SU-DHL-6 (cell line): ENCODE results near the gene WDPCP.

ENCODE experiments used
- H2AFZ ChIP-seq: fragments of 200-600 bp; sonication (generic); 2 replicates; pipeline ENCODE4 v1.6.1; 2014; ENCODE audit warnings: low read depth, mild to moderate bottlenecking, moderate library complexity, mixed read lengths, antibody characterized with exemption, low read length; ENCODE audit not compliant: severe bottlenecking
- H3F3A ChIP-seq: fragments of 200-600 bp; shearing (Covaris generic); 2 replicates; pipeline ENCODE4 v1.6.0; 2016; ENCODE audit warnings: antibody characterized with exemption, mild to moderate bottlenecking; ENCODE audit not compliant: insufficient read depth
- H3K27ac ChIP-seq: fragments of 200-600 bp; sonication (generic); 2 replicates; pipeline ENCODE4 v1.5.1; 2016; ENCODE audit warnings: low read depth, mild to moderate bottlenecking, low read length, moderate library complexity, mixed read lengths
- H3K27me3 ChIP-seq: fragments of 200-600 bp; sonication (generic), shearing (Covaris generic); 2 replicates; pipeline ENCODE4 v1.6.0; 2014; ENCODE audit warnings: mild to moderate bottlenecking, low read length
- H3K36me3 ChIP-seq: fragments of 200-600 bp; sonication (generic); 2 replicates; pipeline ENCODE4 v1.6.1; 2014; ENCODE audit warnings: mild to moderate bottlenecking, low read length, mixed read lengths
- H3K4me2 ChIP-seq: fragments of 300-600, 200-600 bp; shearing (Covaris generic), sonication (generic); 2 replicates; pipeline ENCODE4 v1.6.0; 2014; ENCODE audit warnings: low read length, low read depth, mild to moderate bottlenecking; ENCODE audit not compliant: poor library complexity, severe bottlenecking
- H3K4me3 ChIP-seq: fragments of 200-600 bp; sonication (generic); 2 replicates; pipeline ENCODE4 v1.5.1; 2014; ENCODE audit warnings: antibody characterized with exemption, low read length, mild to moderate bottlenecking, mixed read lengths; ENCODE audit not compliant: insufficient read depth, poor library complexity, severe bottlenecking
- H3K79me2 ChIP-seq: fragments of 200-600 bp; sonication (generic); 2 replicates; pipeline ENCODE4 v1.6.1; 2014; ENCODE audit warnings: mild to moderate bottlenecking, low read length, moderate library complexity; ENCODE audit not compliant: insufficient read depth
- H3K9ac ChIP-seq: fragments of 200-600 bp; sonication (generic); 2 replicates; pipeline ENCODE4 v1.7.0; 2014; ENCODE audit warnings: mild to moderate bottlenecking, low read length
- H3K9me2 ChIP-seq: fragments of 200-600 bp; sonication (generic); replicated peaks from 2 replicates; pipeline ENCODE4 v1.6.1; 2014; ENCODE audit warnings: low read length; ENCODE audit not compliant: insufficient read depth
- H3K9me3 ChIP-seq: fragments of 200-600 bp; sonication (generic); 2 replicates; pipeline ENCODE4 v1.6.1; 2014; ENCODE audit warnings: low read length, mixed read lengths; ENCODE audit not compliant: insufficient read depth
- H4K20me1 ChIP-seq: fragments of 200-600 bp; sonication (generic); 2 replicates; pipeline ENCODE4 v1.6.1; 2014; ENCODE audit warnings: low read depth, mild to moderate bottlenecking, antibody characterized with exemption, low read length, moderate library complexity, mixed read lengths
- CTCF ChIP-seq: fragments of 200-600 bp; sonication (generic); IDR thresholded peaks from one replicate; pipeline ENCODE4 v1.5.1; 2017; ENCODE audit warnings: antibody characterized with exemption, mild to moderate bottlenecking, low read length, moderate library complexity; ENCODE audit not compliant: insufficient read depth, poor library complexity, severe bottlenecking
- EZH2phosphoT487 ChIP-seq: fragments of 200-600 bp; sonication (generic), shearing (Covaris generic); conservative IDR thresholded peaks from 2 replicates; pipeline ENCODE4 v1.6.1; 2018; ENCODE audit warnings: mild to moderate bottlenecking, antibody characterized with exemption, low read length, moderate library complexity, mixed read lengths

WDPCP gene

GRCh38 chr2:63261137-63261621 is 327.1 kb downstream of the WDPCP start:
- Histone ChIP-seq H3K27ac (no peak overlapping the region), H3K4me2 (no peak overlapping the region), H3F3A (no peaks in the 10 kb centered on the region), H3K9me3 (no peaks in the 10 kb centered on the region; the same call in 1 of the 2 replicates), H2AFZ (no peak overlapping the region), H3K4me3 (no peak overlapping the region), H3K27me3 (no peaks in the 10 kb centered on the region), H3K79me2 (no peaks in the 10 kb centered on the region), H3K9me2 (no peaks in the 10 kb centered on the region), H4K20me1 (no peaks in the 10 kb centered on the region), H3K9ac (no peak overlapping the region), H3K36me3 (no peaks in the 10 kb centered on the region)
- TF ChIP-seq EZH2phosphoT487 (no peak), CTCF (no peak)

- Histone ChIP-seq H3K79me2 (no peaks in the 10 kb centered on the region), H2AFZ (no peak overlapping the region), H3K36me3 (no peaks in the 10 kb centered on the region), H3K4me3 (no peak overlapping the region), H3K9me3 (peaks cover 5% of the 10 kb centered on the region; the same call in 1 of the 2 replicates), H3K27ac (no peak overlapping the region), H3K27me3 (no peaks in the 10 kb centered on the region), H3F3A (no peaks in the 10 kb centered on the region), H4K20me1 (no peaks in the 10 kb centered on the region), H3K9me2 (no peaks in the 10 kb centered on the region), H3K4me2 (no peak overlapping the region), H3K9ac (no peak overlapping the region)
- TF ChIP-seq EZH2phosphoT487 (no peak), CTCF (no peak)
Observed at GRCh38 chr2:63257473-63257872, 330.8 kb downstream of the WDPCP start.

- H3K79me2 ChIP-seq, result no peaks in the 10 kb centered on the region
- H3K9me3 ChIP-seq, result peaks cover 5% of the 10 kb centered on the region; the same call in 1 of the 2 replicates
Observed at GRCh38 chr2:63249161-63249560, 339.1 kb downstream of the WDPCP start.

More at GRCh38 chr2:63249161-63249560, 339.1 kb downstream of the WDPCP start:
- Histone ChIP-seq H3K36me3 (no peaks in the 10 kb centered on the region), H3F3A (no peaks in the 10 kb centered on the region), H3K9ac (no peak overlapping the region), H3K27ac (no peak overlapping the region), H3K9me2 (no peaks in the 10 kb centered on the region), H3K4me2 (no peak overlapping the region), H3K4me3 (no peak overlapping the region), H4K20me1 (no peaks in the 10 kb centered on the region), H3K27me3 (no peaks in the 10 kb centered on the region), H2AFZ (no peak overlapping the region)
- no peak for TF ChIP-seq CTCF
- TF ChIP-seq EZH2phosphoT487, result no peak
